ENCODE measurements around the gene KCND3.

The KCND3 gene

GRCh38 chr1:111952125-111952657 lies 37.3 kb downstream of the KCND3 start:
- Histone ChIP-seq H3F3A (ENCODE audit: control insufficient read depth, insufficient read depth) (no peaks in the 10 kb centered on the region), H3K36me3 (ENCODE audit: control insufficient read depth, low read length) (no peaks in the 10 kb centered on the region), H3K4me1 (ENCODE audit: control insufficient read depth, low read length) (no peaks in the 10 kb centered on the region), H3K9me2 (replicated peaks; ENCODE audit: control insufficient read depth, low read length) (no peaks in the 10 kb centered on the region), H3K27me3 (ENCODE audit: control insufficient read depth, low read length) (no peaks in the 10 kb centered on the region), H3K9me3 (ENCODE audit: control insufficient read depth, insufficient read depth, low read length) (no peaks in the 10 kb centered on the region), H3K4me3 (ENCODE audit: low read length) (no peak overlapping the region), H4K20me1 (ENCODE audit: control insufficient read depth, insufficient read depth, low read depth, low read length) (no peaks in the 10 kb centered on the region), H3K79me2 (ENCODE audit: control insufficient read depth, low read length) (no peaks in the 10 kb centered on the region), H3K27ac (ENCODE audit: low read depth, low read length) (no peak overlapping the region), H3K4me2 (ENCODE audit: low read length) (no peak overlapping the region)
- no peak for TF ChIP-seq EZH2phosphoT487 (IDR thresholded peaks at IDR 0.05; ENCODE audit: borderline replicate concordance, low read length)
- TF ChIP-seq, protein P1, sequence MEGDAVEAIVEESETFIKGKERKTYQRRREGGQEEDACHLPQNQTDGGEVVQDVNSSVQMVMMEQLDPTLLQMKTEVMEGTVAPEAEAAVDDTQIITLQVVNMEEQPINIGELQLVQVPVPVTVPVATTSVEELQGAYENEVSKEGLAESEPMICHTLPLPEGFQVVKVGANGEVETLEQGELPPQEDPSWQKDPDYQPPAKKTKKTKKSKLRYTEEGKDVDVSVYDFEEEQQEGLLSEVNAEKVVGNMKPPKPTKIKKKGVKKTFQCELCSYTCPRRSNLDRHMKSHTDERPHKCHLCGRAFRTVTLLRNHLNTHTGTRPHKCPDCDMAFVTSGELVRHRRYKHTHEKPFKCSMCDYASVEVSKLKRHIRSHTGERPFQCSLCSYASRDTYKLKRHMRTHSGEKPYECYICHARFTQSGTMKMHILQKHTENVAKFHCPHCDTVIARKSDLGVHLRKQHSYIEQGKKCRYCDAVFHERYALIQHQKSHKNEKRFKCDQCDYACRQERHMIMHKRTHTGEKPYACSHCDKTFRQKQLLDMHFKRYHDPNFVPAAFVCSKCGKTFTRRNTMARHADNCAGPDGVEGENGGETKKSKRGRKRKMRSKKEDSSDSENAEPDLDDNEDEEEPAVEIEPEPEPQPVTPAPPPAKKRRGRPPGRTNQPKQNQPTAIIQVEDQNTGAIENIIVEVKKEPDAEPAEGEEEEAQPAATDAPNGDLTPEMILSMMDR (IDR thresholded peaks at IDR 0.05; ENCODE audit: low read depth, low read length, poor library complexity, severe bottlenecking): no peak

DNA sequence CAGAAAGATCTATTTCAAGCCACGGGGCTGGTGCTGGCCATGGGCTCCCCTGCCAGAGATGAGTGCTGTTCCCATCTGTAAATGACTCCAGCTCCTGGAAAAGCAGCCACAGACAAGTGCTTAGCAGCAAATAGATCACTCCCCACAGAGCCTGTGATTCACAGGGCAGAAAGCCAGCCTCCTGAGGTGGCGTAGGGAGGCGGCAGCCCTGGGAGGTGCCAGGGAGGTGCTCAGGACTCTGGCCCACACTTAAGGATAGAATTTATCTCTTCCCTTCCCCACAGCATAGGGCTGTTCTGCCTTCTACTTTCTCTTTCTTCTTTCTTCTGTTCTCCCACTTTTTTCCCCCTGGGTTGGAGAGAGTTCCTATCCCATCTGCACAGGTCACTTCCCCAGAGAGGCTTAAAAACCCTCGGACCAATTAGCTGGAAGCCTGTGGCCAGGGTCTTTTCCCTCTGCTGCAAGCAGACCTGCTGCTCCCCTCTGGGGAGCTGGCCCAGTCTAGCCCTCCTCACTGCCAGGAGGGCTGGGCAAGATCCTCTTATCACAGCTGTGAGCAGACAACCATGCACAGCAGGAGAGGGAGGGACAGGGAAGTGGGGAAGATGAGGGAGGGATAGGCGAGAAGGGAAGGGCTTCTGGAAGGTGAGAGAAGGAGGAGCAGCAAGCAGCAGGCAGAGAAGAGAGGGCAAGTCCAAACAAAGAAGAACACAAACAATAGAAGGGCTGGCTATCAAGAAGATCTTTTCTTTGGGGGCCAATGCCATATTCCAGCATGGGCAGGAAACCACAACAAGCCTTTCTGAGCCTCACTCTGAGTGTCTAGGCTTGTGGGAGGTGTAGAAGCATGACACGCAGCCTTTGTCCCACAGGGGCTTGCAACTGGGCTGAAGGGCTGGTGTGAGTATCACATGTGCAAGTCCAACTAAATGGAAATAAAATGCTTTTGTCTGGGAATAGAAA lies 41.0 kb downstream of the KCND3 start:
- no peaks in the 10 kb centered on the region for H3K36me3 ChIP-seq (ENCODE audit: control insufficient read depth, low read length)
- no peak for TF ChIP-seq EZH2phosphoT487 (IDR thresholded peaks at IDR 0.05; ENCODE audit: borderline replicate concordance, low read length)
- TF ChIP-seq, protein P1 (IDR thresholded peaks at IDR 0.05; ENCODE audit: low read depth, low read length, poor library complexity, severe bottlenecking): no peak
- no peaks in the 10 kb centered on the region for H3K4me1 ChIP-seq (ENCODE audit: control insufficient read depth, low read length)
- no peak overlapping the region for H3K4me3 ChIP-seq (ENCODE audit: low read length)
- no peak overlapping the region for H3K4me2 ChIP-seq (ENCODE audit: low read length)
- H3K9me2 ChIP-seq (replicated peaks; ENCODE audit: control insufficient read depth, low read length): no peaks in the 10 kb centered on the region
- no peaks in the 10 kb centered on the region for H3K27me3 ChIP-seq (ENCODE audit: control insufficient read depth, low read length)
- H3K9me3 ChIP-seq (ENCODE audit: control insufficient read depth, insufficient read depth, low read length): no peaks in the 10 kb centered on the region
- no peaks in the 10 kb centered on the region for H3K79me2 ChIP-seq (ENCODE audit: control insufficient read depth, low read length)
- H3F3A ChIP-seq (ENCODE audit: control insufficient read depth, insufficient read depth): no peaks in the 10 kb centered on the region
- no peaks in the 10 kb centered on the region for H4K20me1 ChIP-seq (ENCODE audit: control insufficient read depth, insufficient read depth, low read depth, low read length)
- H3K27ac ChIP-seq (ENCODE audit: low read depth, low read length): no peak overlapping the region

DNA sequence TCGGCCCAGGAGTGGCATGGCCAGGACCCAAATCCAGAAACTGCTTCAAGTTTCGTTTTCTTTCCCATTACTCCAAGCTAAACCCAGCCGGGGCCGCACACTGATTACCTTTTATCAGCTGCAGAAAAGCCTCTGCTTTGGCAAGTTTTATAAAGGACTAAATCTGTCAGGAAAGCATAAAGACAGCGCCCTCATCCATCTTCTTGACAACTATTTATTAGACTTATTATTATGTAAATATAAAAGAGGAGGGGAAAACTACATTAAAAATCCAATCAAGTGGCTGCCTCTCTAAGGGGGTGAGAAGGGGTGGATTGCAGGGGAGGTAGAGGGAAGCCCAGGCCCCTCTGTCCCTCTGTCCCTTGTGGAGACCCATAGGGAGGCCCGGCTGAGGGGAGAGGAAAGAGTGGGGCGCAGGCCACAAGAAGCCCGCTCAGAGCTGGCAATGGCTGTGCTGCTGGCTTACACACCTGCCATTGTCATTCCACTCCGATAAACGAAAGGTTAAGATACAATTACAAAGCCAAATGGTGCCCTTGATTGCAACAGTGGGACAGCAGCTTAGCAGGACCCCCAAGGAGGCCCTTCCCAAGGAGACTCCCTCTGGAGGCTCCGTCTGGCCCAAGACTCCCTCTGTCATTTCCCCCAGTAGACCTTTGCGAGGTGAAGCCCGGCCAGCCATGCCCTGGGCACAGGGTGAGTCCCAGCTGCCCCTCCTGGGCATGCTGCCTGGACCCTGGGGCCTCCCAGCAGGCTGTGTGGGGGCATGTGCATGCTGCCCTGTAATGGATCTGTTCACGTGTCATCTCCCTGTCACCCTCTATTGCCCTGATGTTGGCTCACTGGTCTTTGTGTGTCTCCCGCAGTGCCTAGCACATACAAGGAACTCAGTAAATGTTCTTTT lies 45.4 kb downstream of the KCND3 start:
- Histone ChIP-seq H3K4me1 (ENCODE audit: control insufficient read depth, low read length) (no peaks in the 10 kb centered on the region), H3K27me3 (ENCODE audit: control insufficient read depth, low read length) (no peaks in the 10 kb centered on the region), H3K36me3 (ENCODE audit: control insufficient read depth, low read length) (no peaks in the 10 kb centered on the region), H4K20me1 (ENCODE audit: control insufficient read depth, insufficient read depth, low read depth, low read length) (no peaks in the 10 kb centered on the region), H3K27ac (ENCODE audit: low read depth, low read length) (no peak overlapping the region), H3K9me3 (ENCODE audit: control insufficient read depth, insufficient read depth, low read length) (no peaks in the 10 kb centered on the region), H3F3A (ENCODE audit: control insufficient read depth, insufficient read depth) (no peaks in the 10 kb centered on the region), H3K9me2 (replicated peaks; ENCODE audit: control insufficient read depth, low read length) (no peaks in the 10 kb centered on the region), H3K4me3 (ENCODE audit: low read length) (no peak overlapping the region), H3K79me2 (ENCODE audit: control insufficient read depth, low read length) (no peaks in the 10 kb centered on the region), H3K4me2 (ENCODE audit: low read length) (no peak overlapping the region)
- TF ChIP-seq, protein P1 (IDR thresholded peaks at IDR 0.05; ENCODE audit: low read depth, low read length, poor library complexity, severe bottlenecking): no peak
- no peak for TF ChIP-seq EZH2phosphoT487 (IDR thresholded peaks at IDR 0.05; ENCODE audit: borderline replicate concordance, low read length)
